ENCODE data around the gene CFAP92. TPM values are rescaled to one million over a fixed set of nuclear protein-coding genes. Genes with fewer than 3 reads are reported as not detected.

CFAP92 gene
- total RNA-seq, 1 experiment from 2014 or later: 0.92 TPM

DNA sequence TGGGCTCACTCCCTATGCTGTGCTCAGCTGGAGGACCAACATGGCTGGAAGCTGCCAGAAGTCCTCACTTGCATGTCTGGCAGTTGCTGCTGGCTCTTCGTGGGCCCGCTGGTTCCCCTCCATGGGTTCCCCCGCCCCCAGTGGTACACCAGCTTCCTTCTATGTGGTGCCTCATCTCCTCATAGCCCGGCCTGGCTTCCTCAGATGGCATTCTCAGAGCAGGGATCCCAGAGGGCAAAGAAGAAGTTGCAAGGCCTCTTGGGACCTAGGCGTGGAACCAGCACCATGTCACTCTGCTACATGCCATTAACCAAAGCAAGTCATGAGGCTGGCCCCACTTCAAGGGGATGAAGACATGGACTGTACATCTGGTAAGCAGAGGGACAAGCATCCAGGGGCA is 2.9 kb upstream of the CFAP92 start:
- H2BK12ac ChIP-seq (ENCODE audit: insufficient read length, low read depth, low read length): no peak overlapping the region
- H2BK15ac ChIP-seq (ENCODE audit: low read depth, low read length): no peak overlapping the region
- H3K9me3 ChIP-seq (ENCODE audit: control insufficient read depth, low read depth, low read length): no peaks in the 10 kb centered on the region
- Mint-ChIP-seq H3K9me3 (peaks cover 0 to 4% of the 10 kb centered on the region in 2 experiments; a peak in 2 of 5 replicates), H3K4me3 (no peak overlapping the region), H3K36me3 (ENCODE audit: insufficient read depth in 1 of 3, low read depth in 3 of 3) (no peaks in the 10 kb centered on the region; a peak in 3 of 7 replicates), H3K27me3 (ENCODE audit: low read depth) (peaks cover 93% of the 10 kb centered on the region), H3K4me1 (peaks cover 31 to 43% of the 10 kb centered on the region in 2 experiments), H3K27ac (no peak overlapping the region)
- H3K4me2 ChIP-seq (ENCODE audit: insufficient read depth, insufficient read length, low read length): no peak overlapping the region
- no peaks in the 10 kb centered on the region for H3K79me1 ChIP-seq (ENCODE audit: insufficient read depth, low read depth, low read length, poor library complexity, severe bottlenecking)
- H2AFZ ChIP-seq (ENCODE audit: low read length): no peak overlapping the region
- no peak overlapping the region for H4K8ac ChIP-seq (replicated peaks; ENCODE audit: insufficient read length, low read depth, low read length)
- H3K79me2 ChIP-seq (ENCODE audit: insufficient read depth, low read length): no peaks in the 10 kb centered on the region
- no peak overlapping the region for H3K23ac ChIP-seq (ENCODE audit: insufficient read length, low read depth, low read length)
- no peak overlapping the region for H3K56ac ChIP-seq (ENCODE audit: insufficient read length, low read depth, low read length)
- H3K4ac ChIP-seq (ENCODE audit: low read depth, low read length): no peak overlapping the region
- no peak for DNase-seq
- no peak overlapping the region for H3K27ac ChIP-seq (ENCODE audit: insufficient read length, low read depth, low read length)
- peaks cover 2% of the 10 kb centered on the region; the same call in 1 of the 2 replicates for H3K4me1 ChIP-seq (ENCODE audit: insufficient read depth, low read length)
- H4K5ac ChIP-seq (ENCODE audit: insufficient read length, low read depth, low read length): no peak overlapping the region
- H2AK5ac ChIP-seq (ENCODE audit: insufficient read length, low read length): no peak overlapping the region
- no peak overlapping the region for H4K91ac ChIP-seq (ENCODE audit: insufficient read length, low read depth, low read length)
- H3K18ac ChIP-seq (ENCODE audit: insufficient read length, low read depth, low read length): no peak overlapping the region
- H3K27me3 ChIP-seq (ENCODE audit: insufficient read depth, low read length): peaks cover 26% of the 10 kb centered on the region
- H3K14ac ChIP-seq (ENCODE audit: insufficient read depth, low read length): no peak overlapping the region
- H2BK20ac ChIP-seq (ENCODE audit: low read depth, low read length, poor library complexity, severe bottlenecking): no peak overlapping the region
- H3K9ac ChIP-seq (ENCODE audit: extremely low read depth, insufficient read length, low read length): no peak overlapping the region
- no peak overlapping the region for H2BK5ac ChIP-seq (ENCODE audit: insufficient read length, low read length)
- whole genome bisulfite sequencing (ENCODE audit: extremely low coverage, insufficient read length, low lambda C conversion rate): no CpG with 5 or more reads among the region's 5 CpGs
- TF ChIP-seq, protein P1, sequence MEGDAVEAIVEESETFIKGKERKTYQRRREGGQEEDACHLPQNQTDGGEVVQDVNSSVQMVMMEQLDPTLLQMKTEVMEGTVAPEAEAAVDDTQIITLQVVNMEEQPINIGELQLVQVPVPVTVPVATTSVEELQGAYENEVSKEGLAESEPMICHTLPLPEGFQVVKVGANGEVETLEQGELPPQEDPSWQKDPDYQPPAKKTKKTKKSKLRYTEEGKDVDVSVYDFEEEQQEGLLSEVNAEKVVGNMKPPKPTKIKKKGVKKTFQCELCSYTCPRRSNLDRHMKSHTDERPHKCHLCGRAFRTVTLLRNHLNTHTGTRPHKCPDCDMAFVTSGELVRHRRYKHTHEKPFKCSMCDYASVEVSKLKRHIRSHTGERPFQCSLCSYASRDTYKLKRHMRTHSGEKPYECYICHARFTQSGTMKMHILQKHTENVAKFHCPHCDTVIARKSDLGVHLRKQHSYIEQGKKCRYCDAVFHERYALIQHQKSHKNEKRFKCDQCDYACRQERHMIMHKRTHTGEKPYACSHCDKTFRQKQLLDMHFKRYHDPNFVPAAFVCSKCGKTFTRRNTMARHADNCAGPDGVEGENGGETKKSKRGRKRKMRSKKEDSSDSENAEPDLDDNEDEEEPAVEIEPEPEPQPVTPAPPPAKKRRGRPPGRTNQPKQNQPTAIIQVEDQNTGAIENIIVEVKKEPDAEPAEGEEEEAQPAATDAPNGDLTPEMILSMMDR (conservative IDR thresholded peaks at IDR 0.05): no peak
- H4K20me1 ChIP-seq (ENCODE audit: control insufficient read depth, insufficient read depth, insufficient read length): no peaks in the 10 kb centered on the region
- H3K23me2 ChIP-seq (ENCODE audit: insufficient read length, low read depth, low read length, poor library complexity, severe bottlenecking): peaks cover 17% of the 10 kb centered on the region
- no peak overlapping the region for H2BK120ac ChIP-seq (ENCODE audit: low read depth, low read length, poor library complexity, severe bottlenecking)
- H3T11ph ChIP-seq (ENCODE audit: low read length): no peak overlapping the region
